ENCODE measurements around the gene IL17RD.

- TF ChIP-seq EZH2 (IDR thresholded peaks at IDR 0.05; ENCODE audit: low read depth) (no peak), CTCF (conservative IDR thresholded peaks at IDR 0.05) (no peak)
Measured at GRCh38 chr3:57095363-57095762, 69.8 kb downstream of the IL17RD start.
